ENCODE results near the gene NPW. TPM values are rescaled to one million over a fixed set of nuclear protein-coding genes. Genes with fewer than 3 reads are reported as not detected.

Gene NPW
- total and polyA plus RNA-seq, 7 experiments from 2014 or later, result 0.53 to 1.7 TPM; not detected in 5

DNA sequence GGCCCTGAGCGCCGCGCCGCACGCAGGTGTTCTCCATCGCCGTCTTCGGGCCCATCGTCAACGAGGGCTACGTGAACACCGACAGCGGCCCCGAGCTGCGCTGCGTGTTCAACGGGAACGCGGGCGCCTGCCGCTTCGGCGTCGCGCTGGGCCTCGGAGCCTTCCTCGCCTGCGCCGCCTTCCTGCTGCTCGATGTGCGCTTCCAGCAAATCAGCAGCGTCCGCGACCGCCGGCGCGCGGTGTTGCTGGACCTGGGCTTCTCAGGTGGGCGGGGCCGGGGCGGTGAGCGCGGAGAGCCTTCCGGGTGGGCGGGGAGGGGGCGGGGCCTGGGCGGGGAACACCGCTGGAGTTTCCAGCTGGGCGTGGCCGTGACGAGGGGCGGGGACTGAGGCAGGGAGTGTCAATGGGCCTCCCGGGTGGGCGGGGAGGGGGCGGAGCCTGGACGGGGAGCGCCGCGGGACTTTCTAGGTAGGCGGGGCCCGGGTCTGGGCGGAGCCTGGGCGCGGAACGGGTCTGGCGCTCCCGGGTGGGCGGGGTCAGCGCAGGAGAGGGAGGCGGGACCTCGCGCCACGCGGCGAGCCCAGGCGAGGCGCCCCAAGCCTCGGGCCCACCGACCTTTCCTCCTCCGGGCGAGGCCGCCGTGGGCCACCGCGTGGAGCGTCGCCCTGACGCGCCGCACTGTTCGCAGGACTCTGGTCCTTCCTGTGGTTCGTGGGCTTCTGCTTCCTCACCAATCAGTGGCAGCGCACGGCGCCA, 27.5 kb upstream of the NPW start:
- Mint-ChIP-seq H3K27me3 (peaks cover 8 to 14% (median 10%) of the 10 kb centered on the region in 5 donors), H3K27ac (peak overlapping the region in 7 of 9 donors; percentile 22 to 82 (median 62)), H3K4me1 (peaks cover 5 to 33% (median 22%) of the 10 kb centered on the region in 7 donors), H3K36me3 (peaks cover 0 to 5% (median under 1%) of the 10 kb centered on the region in 5 donors), H3K4me3 (peak overlapping the region in 9 of 10 donors; percentile 45 to 82 (median 75)), H3K9me3 (no peaks in the 10 kb centered on the region)
- Histone ChIP-seq H3K4me1 (ENCODE audit: control insufficient read depth in 2 of 2, insufficient read depth in 2 of 2, low read length in 2 of 2) (peaks cover 15 to 16% of the 10 kb centered on the region in 2 donors), H3K27me3 (ENCODE audit: control insufficient read depth in 2 of 2, insufficient read depth in 2 of 2, low read length in 2 of 2) (peaks cover 0 to 3% of the 10 kb centered on the region in 2 donors), H3K4me3 (ENCODE audit: low read length) (peak overlapping the region; percentile 39), H3K9me3 (ENCODE audit: control insufficient read depth in 2 of 3, low read length in 3 of 3) (no peaks in the 10 kb centered on the region), H3K27ac (ENCODE audit: low read depth, low read length) (peak overlapping the region; percentile 54), H3K36me3 (ENCODE audit: control insufficient read depth in 2 of 3, insufficient read depth in 3 of 3, low read length in 3 of 3) (peaks cover 0 to 6% (median 0%) of the 10 kb centered on the region in 3 experiments)
- DNase-seq, result peak; percentile 85 to 98 (median 92)
- intact Hi-C loops (cut with micrococcal nuclease), result loop anchor here (1.0 to 10.0 kb wide), 8 partner anchors 8 to 233 kb away; partner anchors contain the start of genes GFER (in 2 of the 2), MSRB1 (in 2 of the 2), ZNF598 (in 2 of the 2) and E4F1 (in 1 of the 2)
- ChIA-PET CTCF (interaction anchor here (1.0 kb wide), 1 partner anchor 163 kb away, joined by 3 read pairs; the partner anchor contains the start of gene TRAF7), POLR2A (interaction anchor here (0.7 to 3.7 kb wide), 10 partner anchors 8 to 164 kb away, joined by 3 to 39 read pairs (median 5); partner anchors contain the start of genes GFER, NDUFB10, NOXO1 and RNF151)
- peak; percentile 95 for ATAC-seq

DNA sequence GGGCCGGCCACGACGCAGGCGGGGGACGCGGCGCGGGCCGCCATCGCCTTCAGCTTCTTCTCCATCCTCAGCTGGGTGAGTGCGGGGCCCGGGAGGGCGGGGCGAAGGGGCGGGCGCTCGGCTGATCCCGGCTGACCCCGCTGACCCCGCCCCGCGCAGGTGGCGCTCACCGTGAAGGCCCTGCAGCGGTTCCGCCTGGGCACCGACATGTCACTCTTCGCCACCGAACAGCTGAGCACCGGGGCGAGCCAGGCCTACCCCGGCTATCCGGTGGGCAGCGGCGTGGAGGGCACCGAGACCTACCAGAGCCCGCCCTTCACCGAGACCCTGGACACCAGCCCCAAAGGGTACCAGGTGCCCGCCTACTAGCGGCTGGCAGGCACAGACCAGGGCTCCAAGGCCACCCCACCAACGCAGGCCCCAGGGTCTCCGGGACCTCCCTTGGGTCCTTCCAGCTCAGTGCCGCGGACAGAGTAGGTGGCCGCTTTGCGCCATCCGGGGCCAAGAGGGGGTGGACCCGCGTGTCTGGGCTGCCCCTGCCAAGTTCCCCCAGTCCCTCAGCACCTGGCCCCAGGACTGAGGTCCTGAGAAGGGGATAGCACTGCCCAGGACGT, 26.8 kb upstream of the NPW start:
- ChIA-PET CTCF (interaction anchor here (1.0 kb wide), 1 partner anchor 163 kb away, joined by 3 read pairs; the partner anchor contains the start of gene TRAF7), POLR2A (interaction anchor here (0.7 to 3.7 kb wide), 10 partner anchors 9 to 163 kb away, joined by 3 to 39 read pairs (median 7); partner anchors contain the start of genes GFER, NDUFB10, NOXO1 and RNF151)
- H3K4me3 Mint-ChIP-seq, result no peak overlapping the region
- intact Hi-C loops (cut with micrococcal nuclease), result loop anchor here (1.0 to 10.0 kb wide), 7 partner anchors 9 to 232 kb away; partner anchors contain the start of genes GFER (in 2 of the 2), MSRB1 (in 2 of the 2), ZNF598 (in 2 of the 2) and E4F1 (in 1 of the 2)
- Histone ChIP-seq H3K27me3 (ENCODE audit: control insufficient read depth in 2 of 2, insufficient read depth in 2 of 2, low read length in 2 of 2) (peaks cover 0 to 3% of the 10 kb centered on the region in 2 donors), H3K9me3 (ENCODE audit: control insufficient read depth in 2 of 3, low read length in 3 of 3) (no peaks in the 10 kb centered on the region), H3K4me1 (ENCODE audit: control insufficient read depth in 2 of 2, insufficient read depth in 2 of 2, low read length in 2 of 2) (peaks cover 15 to 16% of the 10 kb centered on the region in 2 donors), H3K4me3 (ENCODE audit: low read length) (no peak overlapping the region), H3K36me3 (ENCODE audit: control insufficient read depth in 2 of 3, insufficient read depth in 3 of 3, low read length in 3 of 3) (peaks cover 0 to 11% (median 0%) of the 10 kb centered on the region in 3 experiments), H3K27ac (ENCODE audit: low read depth, low read length) (peak overlapping the region; percentile 33)
- peaks cover 0 to 5% (median 4%) of the 10 kb centered on the region in 5 donors for H3K36me3 Mint-ChIP-seq
- DNase-seq, result no peak
- H3K9me3 Mint-ChIP-seq, result no peaks in the 10 kb centered on the region
- peak overlapping the region in 1 of 9 donors; percentile 58 for H3K27ac Mint-ChIP-seq
- peaks cover 5 to 33% (median 22%) of the 10 kb centered on the region in 7 donors for H3K4me1 Mint-ChIP-seq
- peaks cover 8 to 12% (median 10%) of the 10 kb centered on the region in 5 donors for H3K27me3 Mint-ChIP-seq
- no peak for ATAC-seq

DNA sequence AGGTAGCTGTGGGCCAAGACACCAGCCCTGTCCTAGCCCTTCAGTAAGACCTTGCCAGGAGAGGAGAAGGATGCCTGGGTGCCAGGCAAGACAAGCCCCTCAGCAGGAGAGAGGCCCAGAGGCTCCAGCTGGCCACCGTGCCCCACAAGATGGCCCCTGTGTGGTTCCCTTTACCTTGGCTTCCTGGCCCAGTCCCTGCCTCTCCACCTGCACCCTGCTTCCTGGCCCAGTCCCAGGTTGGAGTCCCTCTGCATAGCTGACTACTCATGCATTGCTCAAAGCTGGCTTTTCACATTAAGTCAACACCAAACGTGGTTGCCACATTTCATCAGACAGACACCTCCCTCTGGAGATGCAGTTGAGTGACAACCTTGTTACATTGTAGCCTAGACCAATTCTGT, 25.9 kb upstream of the NPW start:
- no peaks in the 10 kb centered on the region for H3K9me3 ChIP-seq (ENCODE audit: control insufficient read depth in 2 of 3, low read length in 3 of 3)
- H3K4me1 ChIP-seq (ENCODE audit: control insufficient read depth in 2 of 2, insufficient read depth in 2 of 2, low read length in 2 of 2), result peaks cover 15 to 16% of the 10 kb centered on the region in 2 donors
- peak overlapping the region; percentile 33 for H3K27ac ChIP-seq (ENCODE audit: low read depth, low read length)
- CTCF ChIA-PET, result interaction anchor here (0.5 kb wide), 1 partner anchor 889 kb away, joined by 3 read pairs; no protein-coding TSS in a partner anchor
- no peaks in the 10 kb centered on the region for H3K9me3 Mint-ChIP-seq
- H3K4me3 ChIP-seq (ENCODE audit: low read length), result no peak overlapping the region
- ATAC-seq (no peak), DNase-seq (no peak)
- H3K27me3 Mint-ChIP-seq, result peaks cover 4 to 7% (median 6%) of the 10 kb centered on the region in 5 donors
- H3K27me3 ChIP-seq (ENCODE audit: control insufficient read depth in 2 of 2, insufficient read depth in 2 of 2, low read length in 2 of 2), result peaks cover 0 to 3% of the 10 kb centered on the region in 2 donors
- H3K36me3 ChIP-seq (ENCODE audit: control insufficient read depth in 2 of 3, insufficient read depth in 3 of 3, low read length in 3 of 3), result peaks cover 0 to 20% (median 0%) of the 10 kb centered on the region in 3 experiments
- intact Hi-C loops (cut with micrococcal nuclease), result loop anchor here in 1 of 2 donors (10.0 kb wide), 1 partner anchor 231 kb away; the partner anchor contains the start of gene E4F1
- H3K36me3 Mint-ChIP-seq, result peaks cover 0 to 9% (median 6%) of the 10 kb centered on the region in 5 donors
- POLR2A ChIA-PET, result interaction anchor here (1.2 to 3.7 kb wide), 7 partner anchors 8 to 162 kb away, joined by 3 to 30 read pairs (median 8); partner anchors contain the start of genes GFER, NDUFB10, RNF151 and RPS2
- H3K4me1 Mint-ChIP-seq, result peaks cover 3 to 30% (median 22%) of the 10 kb centered on the region in 7 donors
- H3K4me3 Mint-ChIP-seq, result peak overlapping the region in 6 of 10 donors; percentile 4 to 70 (median 27)
- H3K27ac Mint-ChIP-seq, result peak overlapping the region in 8 of 9 donors; percentile 37 to 90 (median 68)

DNA sequence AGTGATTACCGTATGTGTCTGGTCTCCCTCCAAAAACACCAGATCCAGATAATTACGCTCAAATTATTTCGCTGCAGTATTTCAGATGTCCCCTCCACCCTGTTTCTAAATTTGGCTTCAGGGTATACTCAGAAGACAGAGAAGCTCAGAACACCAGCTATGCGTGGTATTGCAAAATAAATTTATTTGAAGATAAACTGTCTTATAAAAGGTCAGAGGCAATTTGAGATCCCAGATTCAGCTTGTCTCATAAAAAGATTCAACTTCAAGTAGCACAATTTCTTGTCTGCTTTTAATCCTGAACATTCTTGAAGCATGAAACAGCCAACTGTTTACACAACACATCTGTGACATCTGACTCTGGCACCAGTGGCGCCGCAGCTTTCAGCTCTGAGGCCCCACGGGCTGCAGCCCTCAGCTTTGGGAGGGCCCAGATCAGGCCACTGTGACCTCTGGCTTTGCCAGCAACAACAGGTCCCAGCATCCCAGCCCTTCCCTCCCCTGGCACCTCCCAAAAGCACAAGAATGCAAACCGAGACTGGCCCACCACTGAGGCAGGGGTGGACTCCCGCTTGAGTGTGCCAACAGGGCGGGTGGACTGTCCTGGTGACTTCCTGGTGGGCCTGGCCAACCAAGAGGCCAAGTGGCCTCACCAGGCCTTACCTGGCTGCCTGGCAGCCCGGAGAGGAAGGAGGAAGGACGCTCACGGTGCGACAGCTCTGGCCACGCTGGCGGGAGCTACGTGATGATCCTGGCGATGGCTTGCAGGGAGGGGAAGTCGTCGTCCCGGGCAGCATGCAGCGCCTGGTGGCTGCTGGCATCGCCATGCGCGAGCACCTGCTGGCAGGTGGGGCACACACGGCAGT, 21.9 kb upstream of the NPW start:
- Mint-ChIP-seq H3K9me3 (no peaks in the 10 kb centered on the region), H3K36me3 (peaks cover 0 to 10% (median 7%) of the 10 kb centered on the region in 5 donors), H3K27ac (peak overlapping the region in 1 of 9 donors; percentile 14), H3K4me1 (peaks cover 0 to 9% (median 5%) of the 10 kb centered on the region in 7 donors), H3K4me3 (no peak overlapping the region), H3K27me3 (no peaks in the 10 kb centered on the region)
- ChIA-PET CTCF (interaction anchor here (0.6 kb wide), 1 partner anchor 9 kb away, joined by 3 read pairs; no protein-coding TSS in a partner anchor), POLR2A (interaction anchor here (1.0 kb wide), 1 partner anchor 33 kb away, joined by 3 read pairs; the partner anchor contains the start of gene RPS2)
- no peaks in the 10 kb centered on the region for H3K27me3 ChIP-seq (ENCODE audit: control insufficient read depth in 2 of 2, insufficient read depth in 2 of 2, low read length in 2 of 2)
- no peak overlapping the region for H3K4me3 ChIP-seq (ENCODE audit: low read length)
- peaks cover 0 to 60% (median 5%) of the 10 kb centered on the region in 3 experiments for H3K36me3 ChIP-seq (ENCODE audit: control insufficient read depth in 2 of 3, insufficient read depth in 3 of 3, low read length in 3 of 3)
- H3K27ac ChIP-seq (ENCODE audit: low read depth, low read length), result no peak overlapping the region
- H3K9me3 ChIP-seq (ENCODE audit: control insufficient read depth in 2 of 3, low read length in 3 of 3), result no peaks in the 10 kb centered on the region
- DNase-seq (no peak), ATAC-seq (no peak)
- intact Hi-C loops (cut with micrococcal nuclease), result loop anchor here in 1 of 2 donors (10.0 kb wide), 1 partner anchor 227 kb away; the partner anchor contains the start of gene E4F1
- no peaks in the 10 kb centered on the region for H3K4me1 ChIP-seq (ENCODE audit: control insufficient read depth in 2 of 2, insufficient read depth in 2 of 2, low read length in 2 of 2)

DNA sequence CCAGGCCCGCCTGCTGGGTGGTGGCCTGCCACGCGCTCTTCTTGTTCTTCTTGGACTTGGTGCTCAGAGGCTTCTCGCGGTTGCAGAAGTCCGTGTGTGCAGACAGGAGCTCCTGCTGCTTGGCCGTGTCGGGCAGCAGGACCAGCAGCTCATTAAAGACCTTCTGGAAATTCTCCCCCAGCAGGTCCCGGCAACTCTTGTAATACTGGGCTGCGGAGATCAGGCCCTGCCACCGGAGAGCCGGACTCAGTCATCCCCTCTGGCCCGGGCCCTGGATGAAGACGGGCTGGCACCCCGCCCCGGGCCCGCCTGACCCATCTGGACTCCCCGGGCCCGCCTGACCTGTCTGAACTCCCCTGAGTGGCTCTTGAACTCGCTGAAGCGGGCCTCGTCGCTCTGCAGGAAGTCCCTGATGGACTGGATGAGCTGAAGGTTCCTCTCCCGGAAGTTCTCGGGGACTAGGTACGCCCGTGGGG, 21.2 kb upstream of the NPW start:
- ChIA-PET POLR2A (interaction anchor here (1.0 kb wide), 2 partner anchors 34 to 157 kb away, joined by 3 to 5 read pairs; partner anchors contain the start of genes RPS2 and TRAF7), CTCF (interaction anchor here (0.6 kb wide), 1 partner anchor 10 kb away, joined by 3 read pairs; no protein-coding TSS in a partner anchor)
- Mint-ChIP-seq H3K27me3 (no peaks in the 10 kb centered on the region), H3K27ac (peak overlapping the region in 1 of 9 donors; percentile 38), H3K4me3 (no peak overlapping the region), H3K36me3 (peaks cover 0 to 10% (median 7%) of the 10 kb centered on the region in 5 donors), H3K4me1 (peaks cover 0 to 7% (median 4%) of the 10 kb centered on the region in 7 donors), H3K9me3 (no peaks in the 10 kb centered on the region)
- no peaks in the 10 kb centered on the region for H3K4me1 ChIP-seq (ENCODE audit: control insufficient read depth in 2 of 2, insufficient read depth in 2 of 2, low read length in 2 of 2)
- H3K4me3 ChIP-seq (ENCODE audit: low read length), result no peak overlapping the region
- intact Hi-C loops (cut with micrococcal nuclease), result loop anchor here in 1 of 2 donors (10.0 kb wide), 1 partner anchor 226 kb away; the partner anchor contains the start of gene E4F1
- H3K36me3 ChIP-seq (ENCODE audit: control insufficient read depth in 2 of 3, insufficient read depth in 3 of 3, low read length in 3 of 3), result peaks cover 0 to 67% (median 5%) of the 10 kb centered on the region in 3 experiments
- no peaks in the 10 kb centered on the region for H3K9me3 ChIP-seq (ENCODE audit: control insufficient read depth in 2 of 3, low read length in 3 of 3)
- H3K27me3 ChIP-seq (ENCODE audit: control insufficient read depth in 2 of 2, insufficient read depth in 2 of 2, low read length in 2 of 2), result no peaks in the 10 kb centered on the region
- no peak overlapping the region for H3K27ac ChIP-seq (ENCODE audit: low read depth, low read length)
- ATAC-seq (no peak), DNase-seq (no peak)
